ENCODE results near the gene RAPH1. TPM values are rescaled to one million over a fixed set of nuclear protein-coding genes. Genes with fewer than 3 reads are reported as not detected.

Gene RAPH1
- polyA plus RNA-seq, 1 donor from 2014 or later = 13.9 TPM

DNA sequence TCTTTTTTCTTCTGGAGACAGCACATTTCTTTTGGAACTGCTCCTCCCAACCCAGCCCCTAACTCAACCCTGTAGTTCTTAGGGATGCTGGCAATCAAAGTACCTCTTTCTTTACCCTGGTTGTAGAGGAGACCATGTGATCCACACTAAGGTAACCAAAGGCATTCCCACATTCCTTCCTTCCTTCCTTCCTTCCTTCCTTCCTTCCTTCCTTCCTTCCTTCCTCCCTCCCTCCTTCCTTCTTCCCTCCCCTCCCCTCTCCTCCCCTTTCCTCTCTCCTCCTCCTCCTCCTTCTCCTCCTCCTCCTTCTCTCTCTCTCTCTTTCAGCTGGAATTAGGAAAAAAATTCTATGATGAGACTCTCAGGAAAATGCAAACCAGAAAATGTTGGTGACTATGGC, 13.8 kb upstream of the RAPH1 start:
- H3K27ac ChIP-seq (ENCODE audit: low read length) = no peak overlapping the region
- no peak overlapping the region for H3K4me2 ChIP-seq (ENCODE audit: low read length)
- H2AFZ ChIP-seq (ENCODE audit: low read depth, low read length) = no peak overlapping the region
- no peaks in the 10 kb centered on the region for H3K36me3 ChIP-seq (ENCODE audit: insufficient read depth, low read length)
- H4K20me1 ChIP-seq (ENCODE audit: insufficient read depth) = no peaks in the 10 kb centered on the region
- H3K9ac ChIP-seq (ENCODE audit: low read length) = no peak overlapping the region
- no peak for TF ChIP-seq EZH2 (IDR thresholded peaks at IDR 0.05; ENCODE audit: borderline replicate concordance, insufficient read depth, low read length, poor library complexity, severe bottlenecking)
- TF ChIP-seq TAF1 (IDR thresholded peaks at IDR 0.05; ENCODE audit: low read depth) = no peak
- TF ChIP-seq MXI1 (conservative IDR thresholded peaks at IDR 0.05; ENCODE audit: poor library complexity, severe bottlenecking) = no peak
- no peak for TF ChIP-seq RAD21 (conservative IDR thresholded peaks at IDR 0.05)
- no peak for TF ChIP-seq EP300 (conservative IDR thresholded peaks at IDR 0.05; ENCODE audit: poor library complexity, severe bottlenecking)
- TF ChIP-seq, protein P1, sequence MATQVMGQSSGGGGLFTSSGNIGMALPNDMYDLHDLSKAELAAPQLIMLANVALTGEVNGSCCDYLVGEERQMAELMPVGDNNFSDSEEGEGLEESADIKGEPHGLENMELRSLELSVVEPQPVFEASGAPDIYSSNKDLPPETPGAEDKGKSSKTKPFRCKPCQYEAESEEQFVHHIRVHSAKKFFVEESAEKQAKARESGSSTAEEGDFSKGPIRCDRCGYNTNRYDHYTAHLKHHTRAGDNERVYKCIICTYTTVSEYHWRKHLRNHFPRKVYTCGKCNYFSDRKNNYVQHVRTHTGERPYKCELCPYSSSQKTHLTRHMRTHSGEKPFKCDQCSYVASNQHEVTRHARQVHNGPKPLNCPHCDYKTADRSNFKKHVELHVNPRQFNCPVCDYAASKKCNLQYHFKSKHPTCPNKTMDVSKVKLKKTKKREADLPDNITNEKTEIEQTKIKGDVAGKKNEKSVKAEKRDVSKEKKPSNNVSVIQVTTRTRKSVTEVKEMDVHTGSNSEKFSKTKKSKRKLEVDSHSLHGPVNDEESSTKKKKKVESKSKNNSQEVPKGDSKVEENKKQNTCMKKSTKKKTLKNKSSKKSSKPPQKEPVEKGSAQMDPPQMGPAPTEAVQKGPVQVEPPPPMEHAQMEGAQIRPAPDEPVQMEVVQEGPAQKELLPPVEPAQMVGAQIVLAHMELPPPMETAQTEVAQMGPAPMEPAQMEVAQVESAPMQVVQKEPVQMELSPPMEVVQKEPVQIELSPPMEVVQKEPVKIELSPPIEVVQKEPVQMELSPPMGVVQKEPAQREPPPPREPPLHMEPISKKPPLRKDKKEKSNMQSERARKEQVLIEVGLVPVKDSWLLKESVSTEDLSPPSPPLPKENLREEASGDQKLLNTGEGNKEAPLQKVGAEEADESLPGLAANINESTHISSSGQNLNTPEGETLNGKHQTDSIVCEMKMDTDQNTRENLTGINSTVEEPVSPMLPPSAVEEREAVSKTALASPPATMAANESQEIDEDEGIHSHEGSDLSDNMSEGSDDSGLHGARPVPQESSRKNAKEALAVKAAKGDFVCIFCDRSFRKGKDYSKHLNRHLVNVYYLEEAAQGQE (IDR thresholded peaks at IDR 0.05; ENCODE audit: borderline replicate concordance) = no peak
- TF ChIP-seq, protein P2, sequence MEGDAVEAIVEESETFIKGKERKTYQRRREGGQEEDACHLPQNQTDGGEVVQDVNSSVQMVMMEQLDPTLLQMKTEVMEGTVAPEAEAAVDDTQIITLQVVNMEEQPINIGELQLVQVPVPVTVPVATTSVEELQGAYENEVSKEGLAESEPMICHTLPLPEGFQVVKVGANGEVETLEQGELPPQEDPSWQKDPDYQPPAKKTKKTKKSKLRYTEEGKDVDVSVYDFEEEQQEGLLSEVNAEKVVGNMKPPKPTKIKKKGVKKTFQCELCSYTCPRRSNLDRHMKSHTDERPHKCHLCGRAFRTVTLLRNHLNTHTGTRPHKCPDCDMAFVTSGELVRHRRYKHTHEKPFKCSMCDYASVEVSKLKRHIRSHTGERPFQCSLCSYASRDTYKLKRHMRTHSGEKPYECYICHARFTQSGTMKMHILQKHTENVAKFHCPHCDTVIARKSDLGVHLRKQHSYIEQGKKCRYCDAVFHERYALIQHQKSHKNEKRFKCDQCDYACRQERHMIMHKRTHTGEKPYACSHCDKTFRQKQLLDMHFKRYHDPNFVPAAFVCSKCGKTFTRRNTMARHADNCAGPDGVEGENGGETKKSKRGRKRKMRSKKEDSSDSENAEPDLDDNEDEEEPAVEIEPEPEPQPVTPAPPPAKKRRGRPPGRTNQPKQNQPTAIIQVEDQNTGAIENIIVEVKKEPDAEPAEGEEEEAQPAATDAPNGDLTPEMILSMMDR (IDR thresholded peaks at IDR 0.05; ENCODE audit: poor library complexity, severe bottlenecking) = no peak
- no peak for TF ChIP-seq SMC3 (conservative IDR thresholded peaks at IDR 0.05; ENCODE audit: poor library complexity)
- no peaks in the 10 kb centered on the region for H3K9me2 ChIP-seq (ENCODE audit: insufficient read depth, low read length)
- H3K27me3 ChIP-seq (ENCODE audit: insufficient read depth, low read depth, low read length) = no peaks in the 10 kb centered on the region
- H3K9me3 ChIP-seq (ENCODE audit: low read length) = no peaks in the 10 kb centered on the region
- no peak overlapping the region for H3K4me3 ChIP-seq (ENCODE audit: low read length)
- no peaks in the 10 kb centered on the region for H3K79me2 ChIP-seq (replicated peaks; ENCODE audit: insufficient read depth, low read length)
- no peaks in the 10 kb centered on the region for H3F3A ChIP-seq (ENCODE audit: insufficient read depth, low read length, poor library complexity, severe bottlenecking)

DNA sequence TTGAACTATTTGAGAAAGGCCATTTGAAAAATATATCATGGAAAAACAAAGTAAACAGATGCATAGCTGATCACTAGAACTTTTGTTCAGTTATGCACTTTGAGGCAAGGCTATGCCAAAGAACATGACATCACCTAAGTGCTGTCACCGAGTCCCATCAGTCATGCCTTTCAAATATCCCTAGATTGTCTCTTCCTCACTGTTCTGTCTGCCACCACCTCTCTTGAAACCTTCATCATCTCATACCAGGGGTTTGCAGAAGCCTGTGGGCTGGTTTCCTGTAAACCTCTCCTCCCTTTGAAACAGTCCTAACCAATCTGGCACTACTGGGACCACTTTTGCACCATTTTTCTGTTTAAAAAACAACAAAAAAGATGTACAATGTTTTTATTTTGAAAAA, 12.3 kb upstream of the RAPH1 start:
- no peaks in the 10 kb centered on the region for H3K27me3 ChIP-seq (ENCODE audit: insufficient read depth, low read depth, low read length)

More for the DNA sequence above, 12.3 kb upstream of the RAPH1 start:
- Histone ChIP-seq H3K9me2 (ENCODE audit: insufficient read depth, low read length) (no peaks in the 10 kb centered on the region), H3K4me2 (ENCODE audit: low read length) (no peak overlapping the region), H3K4me3 (ENCODE audit: low read length) (no peak overlapping the region), H2AFZ (ENCODE audit: low read depth, low read length) (no peak overlapping the region), H3K36me3 (ENCODE audit: insufficient read depth, low read length) (no peaks in the 10 kb centered on the region), H3K9me3 (ENCODE audit: low read length) (no peaks in the 10 kb centered on the region), H3F3A (ENCODE audit: insufficient read depth, low read length, poor library complexity, severe bottlenecking) (no peaks in the 10 kb centered on the region), H4K20me1 (ENCODE audit: insufficient read depth) (no peaks in the 10 kb centered on the region), H3K27ac (ENCODE audit: low read length) (no peak overlapping the region), H3K79me2 (replicated peaks; ENCODE audit: insufficient read depth, low read length) (no peaks in the 10 kb centered on the region), H3K9ac (ENCODE audit: low read length) (no peak overlapping the region)
- TF ChIP-seq POLR2AphosphoS5 (IDR thresholded peaks at IDR 0.05) = no peak
- TF ChIP-seq, protein P2 (IDR thresholded peaks at IDR 0.05; ENCODE audit: poor library complexity, severe bottlenecking) = no peak
- no peak for TF ChIP-seq MXI1 (conservative IDR thresholded peaks at IDR 0.05; ENCODE audit: poor library complexity, severe bottlenecking)
- no peak for TF ChIP-seq RAD21 (conservative IDR thresholded peaks at IDR 0.05)
- no peak for TF ChIP-seq TAF1 (IDR thresholded peaks at IDR 0.05; ENCODE audit: low read depth)
- TF ChIP-seq, protein P1 (IDR thresholded peaks at IDR 0.05; ENCODE audit: borderline replicate concordance) = no peak
- no peak for TF ChIP-seq EZH2 (IDR thresholded peaks at IDR 0.05; ENCODE audit: borderline replicate concordance, insufficient read depth, low read length, poor library complexity, severe bottlenecking)
- TF ChIP-seq EP300 (conservative IDR thresholded peaks at IDR 0.05; ENCODE audit: poor library complexity, severe bottlenecking) = no peak
- no peak for TF ChIP-seq SMC3 (conservative IDR thresholded peaks at IDR 0.05; ENCODE audit: poor library complexity)
